Neural cell (in vitro differentiated cells): ENCODE data around the gene NAT8. TPM values are rescaled to one million over a fixed set of nuclear protein-coding genes. Genes with fewer than 3 reads are reported as not detected.
"Not testable (repeated sequence)": the region's sequence is repeated elsewhere in the genome, so short reads cannot be mapped to it uniquely, and the experiment has no call there.

ENCODE experiments used
- H2AFZ ChIP-seq: fragments of 200-600, 300-800 bp; sonication (generic), shearing (Covaris generic); 2 replicates; pipeline ENCODE4 v1.6.0; 2014; ENCODE audit warnings: low read depth, mild to moderate bottlenecking, antibody characterized with exemption, low read length, moderate library complexity
- H3F3A ChIP-seq: fragments of 200-600 bp; shearing (Covaris generic); 2 replicates; pipeline ENCODE4 v1.6.1; 2016; ENCODE audit warnings: mild to moderate bottlenecking, moderate library complexity, mixed read lengths, antibody characterized with exemption, low read length; ENCODE audit not compliant: insufficient read depth, poor library complexity, severe bottlenecking
- H3K27ac ChIP-seq: fragments of 200-600, 300-800 bp; sonication (generic), shearing (Covaris generic); 2 replicates; pipeline ENCODE4 v1.5.1; 2014; ENCODE audit warnings: mild to moderate bottlenecking, low read length, moderate library complexity
- H3K27me3 ChIP-seq: fragments of 300-800, 200-600 bp; sonication (generic), shearing (Covaris generic); 2 replicates; pipeline ENCODE4 v1.6.0; 2014; ENCODE audit warnings: mild to moderate bottlenecking, low read depth, low read length, moderate library complexity; ENCODE audit not compliant: insufficient read depth
- H3K36me3 ChIP-seq: fragments of 300-800, 200-600 bp; sonication (generic), shearing (Covaris generic); 2 replicates; pipeline ENCODE4 v1.5.1; 2014; ENCODE audit warnings: mild to moderate bottlenecking, antibody characterized with exemption, low read length, moderate library complexity; ENCODE audit not compliant: insufficient read depth
- H3K4me2 ChIP-seq: fragments of 300-800, 200-600 bp; sonication (generic), shearing (Covaris generic); 2 replicates; pipeline ENCODE4 v1.6.0; 2014; ENCODE audit warnings: mild to moderate bottlenecking, low read length
- H3K4me3 ChIP-seq: fragments of 300-800, 200-600 bp; sonication (generic), shearing (Covaris generic); 2 replicates; pipeline ENCODE4 v1.5.1; 2014; ENCODE audit warnings: mild to moderate bottlenecking, low read length, moderate library complexity
- H3K79me2 ChIP-seq: fragments of 200-600 bp; shearing (Covaris generic); replicated peaks from 2 replicates; pipeline ENCODE4 v1.6.0; 2014; ENCODE audit warnings: mild to moderate bottlenecking, low read length, moderate library complexity; ENCODE audit not compliant: insufficient read depth
- H3K9ac ChIP-seq: fragments of 300-800, 200-600 bp; sonication (generic), shearing (Covaris generic); 2 replicates; pipeline ENCODE4 v1.6.1; 2016; ENCODE audit warnings: mild to moderate bottlenecking, low read length, mixed read lengths
- H3K9me2 ChIP-seq: fragments of 200-600 bp; shearing (Covaris generic); 2 replicates; pipeline ENCODE4 v1.6.1; 2016; ENCODE audit warnings: mild to moderate bottlenecking, low read length, mixed read lengths; ENCODE audit not compliant: insufficient read depth
- H3K9me3 ChIP-seq: fragments of 200-600, 300-800 bp; sonication (generic), shearing (Covaris generic); 2 replicates; pipeline ENCODE4 v1.6.1; 2016; ENCODE audit warnings: mild to moderate bottlenecking, mixed run types, low read length, moderate library complexity, mixed read lengths
- H4K20me1 ChIP-seq: fragments of 200-600 bp; shearing (Covaris generic); 2 replicates; pipeline ENCODE4 v1.6.1; 2016; ENCODE audit warnings: mild to moderate bottlenecking, mixed run types; ENCODE audit not compliant: insufficient read depth
- EP300 ChIP-seq: fragments of 450-650 bp; conservative IDR thresholded peaks from 2 replicates; pipeline ENCODE4 v1.6.1; 2014; ENCODE audit warnings: antibody characterized with exemption, mild to moderate bottlenecking, moderate library complexity; ENCODE audit not compliant: poor library complexity, severe bottlenecking
- EZH2 ChIP-seq: fragments of 200-600, 300-800 bp; shearing (Covaris generic), sonication (generic); IDR thresholded peaks from 2 replicates; pipeline ENCODE4 v1.6.1; 2014; ENCODE audit warnings: antibody characterized with exemption, low read length, borderline replicate concordance, mild to moderate bottlenecking; ENCODE audit not compliant: insufficient read depth, poor library complexity, severe bottlenecking
- MXI1 ChIP-seq: fragments of 450-650 bp; conservative IDR thresholded peaks from 2 replicates; pipeline ENCODE4 v1.6.1; 2014; ENCODE audit warnings: antibody characterized with exemption, mild to moderate bottlenecking; ENCODE audit not compliant: poor library complexity, severe bottlenecking
- POLR2AphosphoS5 ChIP-seq: IDR thresholded peaks from 2 replicates; pipeline ENCODE4 v1.6.1; 2012
- RAD21 ChIP-seq: fragments of 450-650 bp; conservative IDR thresholded peaks from 2 replicates; pipeline ENCODE4 v1.6.1; 2014; ENCODE audit warnings: antibody characterized with exemption, mild to moderate bottlenecking, moderate library complexity
- SMC3 ChIP-seq: fragments of 450-650 bp; conservative IDR thresholded peaks from 2 replicates; pipeline ENCODE4 v1.6.1; 2014; ENCODE audit warnings: antibody characterized with exemption, mild to moderate bottlenecking, moderate library complexity; ENCODE audit not compliant: poor library complexity
- TAF1 ChIP-seq: IDR thresholded peaks from 2 replicates; pipeline ENCODE4 v1.6.1; 2012; ENCODE audit warnings: low read depth
- polyA minus RNA-seq: library from RNA; depleted of rRNA, polyadenylated mRNA; stranded (reverse); fragments of >200 nt; gene quantifications from 2 replicates; pipeline ENCODE4 v1.2.3, GENCODE V29; 2014
- polyA plus RNA-seq: library from polyadenylated mRNA; depleted of rRNA; stranded (reverse); fragments of >200 nt; gene quantifications from 2 replicates; pipeline ENCODE4 v1.2.3, GENCODE V29; 2014
- TF ChIP-seq, protein P1 (sequence below): fragments of 450-650 bp; IDR thresholded peaks from 2 replicates; pipeline ENCODE4 v1.5.1; 2014; ENCODE audit warnings: antibody characterized with exemption, mild to moderate bottlenecking, moderate library complexity; ENCODE audit not compliant: poor library complexity, severe bottlenecking
- TF ChIP-seq, protein P2 (sequence below): IDR thresholded peaks from 2 replicates; pipeline ENCODE4 v1.6.1; 2012; ENCODE audit warnings: borderline replicate concordance

The NAT8 gene, protein sequence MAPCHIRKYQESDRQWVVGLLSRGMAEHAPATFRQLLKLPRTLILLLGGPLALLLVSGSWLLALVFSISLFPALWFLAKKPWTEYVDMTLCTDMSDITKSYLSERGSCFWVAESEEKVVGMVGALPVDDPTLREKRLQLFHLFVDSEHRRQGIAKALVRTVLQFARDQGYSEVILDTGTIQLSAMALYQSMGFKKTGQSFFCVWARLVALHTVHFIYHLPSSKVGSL
- polyA plus RNA-seq (not detected in 2 replicates), polyA minus RNA-seq (not detected in 2 replicates)

DNA sequence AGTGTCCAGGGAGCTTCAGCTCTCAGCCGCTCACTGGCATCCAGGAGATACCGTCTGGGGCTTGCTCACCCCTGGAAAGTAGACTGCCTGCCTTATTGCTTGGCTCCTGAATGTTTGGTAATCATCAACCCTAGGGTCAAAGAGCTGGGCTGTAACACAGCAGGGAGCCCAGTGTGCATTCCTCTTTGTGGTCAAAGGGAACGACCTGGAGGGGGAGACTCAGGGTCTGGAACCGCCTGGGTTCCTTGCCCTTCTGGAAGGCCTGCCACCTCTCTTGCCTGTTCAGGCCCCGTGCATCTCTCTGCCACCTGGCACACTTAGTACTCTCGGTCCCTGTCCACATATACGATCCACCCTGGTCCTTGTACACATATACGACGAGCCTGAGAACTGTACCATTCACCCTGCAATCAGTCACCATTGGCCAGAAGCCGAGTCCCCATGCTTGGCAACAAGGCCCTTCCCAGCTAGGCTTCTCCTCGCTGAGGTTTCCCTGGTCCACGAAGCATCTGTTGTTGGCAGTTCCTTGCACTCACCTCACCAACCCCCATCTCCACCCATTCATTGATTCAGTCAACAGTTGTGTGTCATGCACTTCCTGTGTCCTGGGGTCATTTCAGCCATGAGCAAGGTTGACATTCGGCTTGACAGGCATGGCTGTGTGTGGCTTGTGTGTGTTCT, at the start of gene NAT8:
Gene NAT8 (minus strand): TSS at position 85 of the 681 bp plus-strand sequence. CDS start 794 bp downstream, outside the sequence.
- Histone ChIP-seq H3K79me2 (no peaks in the 10 kb centered on the region), H3K9me3 (no peaks in the 10 kb centered on the region), H3K27ac (no peak within 1 kb of the TSS), H4K20me1 (no peaks in the 10 kb centered on the region), H3K4me3 (no peak within 1 kb of the TSS), H3K9me2 (no peaks in the 10 kb centered on the region), H3K4me2 (no peak within 1 kb of the TSS), H3K9ac (no peak within 1 kb of the TSS), H3K36me3 (no peaks in the 10 kb centered on the region), H3F3A (no peaks in the 10 kb centered on the region), H2AFZ (no peak within 1 kb of the TSS), H3K27me3 (no peaks in the 10 kb centered on the region)
- TF ChIP-seq, protein P1, sequence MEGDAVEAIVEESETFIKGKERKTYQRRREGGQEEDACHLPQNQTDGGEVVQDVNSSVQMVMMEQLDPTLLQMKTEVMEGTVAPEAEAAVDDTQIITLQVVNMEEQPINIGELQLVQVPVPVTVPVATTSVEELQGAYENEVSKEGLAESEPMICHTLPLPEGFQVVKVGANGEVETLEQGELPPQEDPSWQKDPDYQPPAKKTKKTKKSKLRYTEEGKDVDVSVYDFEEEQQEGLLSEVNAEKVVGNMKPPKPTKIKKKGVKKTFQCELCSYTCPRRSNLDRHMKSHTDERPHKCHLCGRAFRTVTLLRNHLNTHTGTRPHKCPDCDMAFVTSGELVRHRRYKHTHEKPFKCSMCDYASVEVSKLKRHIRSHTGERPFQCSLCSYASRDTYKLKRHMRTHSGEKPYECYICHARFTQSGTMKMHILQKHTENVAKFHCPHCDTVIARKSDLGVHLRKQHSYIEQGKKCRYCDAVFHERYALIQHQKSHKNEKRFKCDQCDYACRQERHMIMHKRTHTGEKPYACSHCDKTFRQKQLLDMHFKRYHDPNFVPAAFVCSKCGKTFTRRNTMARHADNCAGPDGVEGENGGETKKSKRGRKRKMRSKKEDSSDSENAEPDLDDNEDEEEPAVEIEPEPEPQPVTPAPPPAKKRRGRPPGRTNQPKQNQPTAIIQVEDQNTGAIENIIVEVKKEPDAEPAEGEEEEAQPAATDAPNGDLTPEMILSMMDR: no peak
- no peak for TF ChIP-seq RAD21
- TF ChIP-seq TAF1: no peak
- TF ChIP-seq, protein P2, sequence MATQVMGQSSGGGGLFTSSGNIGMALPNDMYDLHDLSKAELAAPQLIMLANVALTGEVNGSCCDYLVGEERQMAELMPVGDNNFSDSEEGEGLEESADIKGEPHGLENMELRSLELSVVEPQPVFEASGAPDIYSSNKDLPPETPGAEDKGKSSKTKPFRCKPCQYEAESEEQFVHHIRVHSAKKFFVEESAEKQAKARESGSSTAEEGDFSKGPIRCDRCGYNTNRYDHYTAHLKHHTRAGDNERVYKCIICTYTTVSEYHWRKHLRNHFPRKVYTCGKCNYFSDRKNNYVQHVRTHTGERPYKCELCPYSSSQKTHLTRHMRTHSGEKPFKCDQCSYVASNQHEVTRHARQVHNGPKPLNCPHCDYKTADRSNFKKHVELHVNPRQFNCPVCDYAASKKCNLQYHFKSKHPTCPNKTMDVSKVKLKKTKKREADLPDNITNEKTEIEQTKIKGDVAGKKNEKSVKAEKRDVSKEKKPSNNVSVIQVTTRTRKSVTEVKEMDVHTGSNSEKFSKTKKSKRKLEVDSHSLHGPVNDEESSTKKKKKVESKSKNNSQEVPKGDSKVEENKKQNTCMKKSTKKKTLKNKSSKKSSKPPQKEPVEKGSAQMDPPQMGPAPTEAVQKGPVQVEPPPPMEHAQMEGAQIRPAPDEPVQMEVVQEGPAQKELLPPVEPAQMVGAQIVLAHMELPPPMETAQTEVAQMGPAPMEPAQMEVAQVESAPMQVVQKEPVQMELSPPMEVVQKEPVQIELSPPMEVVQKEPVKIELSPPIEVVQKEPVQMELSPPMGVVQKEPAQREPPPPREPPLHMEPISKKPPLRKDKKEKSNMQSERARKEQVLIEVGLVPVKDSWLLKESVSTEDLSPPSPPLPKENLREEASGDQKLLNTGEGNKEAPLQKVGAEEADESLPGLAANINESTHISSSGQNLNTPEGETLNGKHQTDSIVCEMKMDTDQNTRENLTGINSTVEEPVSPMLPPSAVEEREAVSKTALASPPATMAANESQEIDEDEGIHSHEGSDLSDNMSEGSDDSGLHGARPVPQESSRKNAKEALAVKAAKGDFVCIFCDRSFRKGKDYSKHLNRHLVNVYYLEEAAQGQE: no peak
- TF ChIP-seq POLR2AphosphoS5: no peak
- no peak for TF ChIP-seq EP300
- TF ChIP-seq SMC3: no peak
- no peak for TF ChIP-seq MXI1
- TF ChIP-seq EZH2: no peak

DNA sequence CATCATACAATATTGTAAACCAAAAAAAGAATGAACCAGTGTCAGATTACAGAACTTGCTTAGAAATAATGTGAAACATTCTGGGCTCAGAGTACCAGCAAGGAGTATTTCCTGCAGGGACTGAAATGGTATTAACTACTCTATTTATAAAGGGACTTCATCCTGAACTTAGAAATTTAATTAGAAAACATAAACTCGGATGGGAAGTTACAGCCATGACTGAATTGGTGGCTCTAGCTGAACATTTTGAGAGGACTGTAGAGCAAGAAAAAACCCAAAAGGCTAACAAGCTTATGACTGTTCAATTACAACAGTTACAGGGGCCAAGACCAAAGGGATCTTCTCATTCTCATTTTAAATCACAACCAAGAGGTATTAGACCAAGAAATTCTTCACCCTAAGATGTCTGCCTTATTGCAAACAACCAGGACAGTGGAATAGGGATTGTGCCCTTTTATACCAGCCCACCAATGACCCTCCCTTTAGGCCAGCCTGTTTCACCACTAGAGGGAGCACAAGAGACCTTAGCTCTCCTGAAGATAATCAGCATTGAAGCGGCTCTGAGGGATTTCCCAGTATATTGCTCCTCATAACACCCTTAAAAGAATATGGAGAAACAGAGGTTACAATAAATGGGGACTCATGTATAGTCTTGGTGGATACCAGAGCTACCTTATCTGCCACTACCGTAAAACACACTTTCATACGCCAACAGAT, 48.3 kb upstream of the NAT8 start:
- H3K36me3 ChIP-seq, H3K9ac ChIP-seq, H3K27me3 ChIP-seq, H3K4me2 ChIP-seq, H2AFZ ChIP-seq, H3K79me2 ChIP-seq, H3K9me2 ChIP-seq, H3K27ac ChIP-seq, H3F3A ChIP-seq, H3K4me3 ChIP-seq, H3K9me3 ChIP-seq, H4K20me1 ChIP-seq: not testable (repeated sequence)

DNA sequence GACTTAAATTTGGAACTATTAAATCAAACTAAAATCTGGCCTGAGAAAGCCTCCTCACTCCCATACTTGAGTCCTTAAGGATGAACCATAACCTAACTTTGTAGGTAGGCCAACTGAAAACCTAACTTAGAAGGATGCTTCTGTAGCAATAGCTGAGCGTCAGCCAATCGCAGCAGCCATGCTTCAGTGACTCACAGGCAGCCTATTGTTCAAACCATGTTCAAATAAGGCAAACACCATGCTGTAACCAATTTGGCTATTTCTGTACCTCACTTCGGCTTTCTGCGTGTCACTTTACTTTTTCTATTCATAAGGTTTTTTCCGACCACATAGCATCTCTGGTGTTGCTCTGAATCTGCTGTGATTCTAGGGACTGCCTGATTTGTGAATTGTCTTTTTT, 46.3 kb upstream of the NAT8 start:
- H3K4me2 ChIP-seq, H3K9ac ChIP-seq, H3K36me3 ChIP-seq, H3K27ac ChIP-seq, H3K27me3 ChIP-seq, H3K79me2 ChIP-seq, H3F3A ChIP-seq, H2AFZ ChIP-seq, H3K9me2 ChIP-seq, H3K4me3 ChIP-seq, H4K20me1 ChIP-seq, H3K9me3 ChIP-seq: not testable (repeated sequence)
